ENCODE measurements around the gene SNAPC4.

SNAPC4 gene

DNA sequence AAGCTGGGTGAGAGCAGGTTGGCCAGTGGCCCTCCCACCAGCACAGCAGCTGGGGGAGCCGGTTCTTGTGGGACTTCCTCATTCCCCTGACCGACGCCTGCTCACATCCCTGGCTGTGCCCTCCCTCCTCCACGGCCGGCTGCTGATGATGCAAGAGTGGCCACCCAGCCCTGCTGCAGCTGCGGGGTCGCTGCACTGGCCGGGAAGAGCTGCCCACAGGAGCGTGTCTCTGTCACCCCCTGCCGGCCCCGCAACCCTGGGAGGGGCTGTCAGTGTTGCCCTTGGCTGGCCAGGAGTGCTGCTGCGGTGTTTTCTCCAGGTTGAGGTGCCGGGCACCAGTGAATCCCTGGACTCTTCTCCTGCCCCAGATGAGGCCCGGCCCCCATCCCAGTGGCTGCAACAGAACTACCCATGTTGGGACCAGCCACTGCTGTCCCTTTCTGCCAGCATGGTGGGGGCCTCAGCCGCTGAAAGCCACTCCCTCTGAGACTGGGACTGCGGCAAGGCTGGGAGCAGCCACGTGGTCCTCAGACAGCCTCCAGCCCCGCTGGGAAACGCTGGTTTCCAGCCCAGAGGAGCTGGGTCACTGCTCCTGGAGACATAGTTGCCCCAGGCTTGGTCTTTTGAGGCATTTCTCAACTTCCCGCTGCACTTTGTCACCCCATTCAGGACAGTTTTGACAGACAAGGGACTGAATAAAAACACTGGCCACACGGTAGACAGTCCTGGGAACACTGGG lies 27.2 kb downstream of the SNAPC4 start:
- DNase-seq (ENCODE audit: low read depth in 2 of 2, low spot score in 1 of 2): no peak

DNA sequence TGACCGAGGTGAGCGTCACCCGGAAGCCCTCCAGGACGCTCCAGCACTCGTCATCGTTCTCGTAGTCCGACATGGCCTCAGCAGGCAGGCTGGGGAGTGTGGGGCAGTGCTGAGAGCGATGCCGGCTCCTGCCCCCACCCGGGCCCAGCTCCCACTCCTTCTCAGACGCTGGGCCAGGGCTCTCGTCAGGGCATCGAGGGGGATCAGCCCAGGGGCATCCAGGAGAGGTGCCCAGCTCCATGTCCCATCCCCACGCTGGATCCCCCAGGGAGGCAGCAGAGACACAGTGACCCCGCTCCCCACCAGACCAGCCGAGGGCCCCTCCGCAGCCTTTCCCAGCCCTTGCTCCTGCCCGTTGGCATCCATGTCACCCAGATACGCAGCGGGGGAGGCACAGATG lies 28.0 kb downstream of the SNAPC4 start:
- no peak for DNase-seq (ENCODE audit: low read depth in 2 of 2, low spot score in 1 of 2)

DNA sequence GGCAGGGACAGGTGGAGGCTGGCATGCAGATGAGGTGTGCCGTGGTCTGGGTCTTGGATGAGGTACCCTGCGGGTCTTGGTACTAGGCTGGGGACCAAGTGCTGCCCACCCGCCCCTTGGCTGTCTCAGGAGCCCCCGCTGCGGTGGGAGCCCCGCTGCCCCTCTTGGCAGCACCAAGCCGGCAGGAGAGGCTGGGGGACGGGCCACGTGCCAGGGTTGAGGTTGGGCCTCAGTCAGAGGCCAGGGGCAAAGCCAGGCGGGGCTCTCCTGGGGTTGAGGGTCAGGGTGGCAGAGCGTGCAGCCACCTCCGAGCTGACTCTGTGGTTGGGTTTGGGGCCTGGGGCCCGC lies 28.5 kb downstream of the SNAPC4 start:
- no peak for DNase-seq (ENCODE audit: low read depth in 2 of 2, low spot score in 1 of 2)

DNA sequence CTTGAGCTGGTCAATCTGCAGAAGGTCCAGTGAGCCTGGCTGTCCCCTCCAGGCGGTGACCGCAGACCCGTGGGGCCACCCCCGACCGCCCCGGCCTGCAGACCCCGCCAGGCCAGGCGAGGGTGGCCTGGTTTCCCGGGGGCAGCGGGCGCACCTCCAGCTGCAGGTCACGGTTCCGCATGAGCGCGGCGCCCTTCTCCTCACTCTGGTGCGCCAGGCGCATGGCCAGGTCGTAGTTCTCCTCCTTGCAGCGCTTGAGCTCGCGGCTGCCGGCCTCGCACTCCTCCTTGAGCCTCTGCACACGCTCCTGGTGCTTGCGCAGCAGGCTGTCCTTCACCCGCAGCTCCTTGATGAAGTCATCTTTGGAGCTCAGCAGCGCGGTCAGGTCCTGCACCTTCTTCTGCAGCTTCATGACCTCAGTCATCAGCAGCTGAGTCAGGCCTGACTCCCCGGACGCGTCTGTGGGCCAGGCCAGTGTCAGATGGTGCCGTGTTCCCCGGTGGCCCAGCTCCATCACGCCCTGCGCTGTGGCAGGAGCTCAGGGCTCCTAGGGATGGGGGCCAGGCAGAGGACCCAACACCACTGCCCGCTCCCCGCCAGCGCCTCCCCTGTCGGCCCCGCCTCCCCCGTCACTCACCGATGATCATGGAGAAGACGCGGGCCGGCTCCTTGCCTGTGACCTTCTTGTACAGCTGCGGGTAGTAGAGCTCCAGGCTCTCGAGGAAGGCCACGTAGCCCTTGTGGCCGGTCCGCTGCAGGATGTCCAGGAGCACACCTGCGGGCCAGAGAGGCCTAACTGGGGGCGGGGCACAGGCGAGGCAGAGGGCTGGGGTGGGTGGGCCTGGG lies 29.1 kb downstream of the SNAPC4 start:
- DNase-seq (ENCODE audit: low read depth in 2 of 2, low spot score in 1 of 2): no peak

DNA sequence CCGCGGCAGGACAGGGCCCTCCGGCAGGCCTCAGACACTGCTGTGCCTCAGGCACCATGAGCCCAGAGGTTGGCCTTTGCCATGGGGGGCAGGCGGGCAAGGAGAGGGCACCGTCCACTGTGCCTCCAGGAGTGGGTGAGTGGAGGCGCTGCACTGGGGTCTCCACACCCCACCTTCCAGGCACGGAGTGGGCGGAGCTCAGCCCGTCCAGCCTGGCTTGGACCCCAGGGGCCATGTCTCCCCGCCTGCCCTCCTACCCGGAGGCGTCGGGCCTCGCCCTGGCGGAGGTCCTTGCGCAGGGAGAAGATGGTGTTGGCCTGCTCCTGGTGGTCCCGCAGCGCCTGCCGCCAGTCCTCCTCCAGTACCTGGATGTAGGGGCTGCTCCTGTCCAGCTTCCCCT lies 29.9 kb downstream of the SNAPC4 start:
- no peak for DNase-seq (ENCODE audit: low read depth in 2 of 2, low spot score in 1 of 2)

DNA sequence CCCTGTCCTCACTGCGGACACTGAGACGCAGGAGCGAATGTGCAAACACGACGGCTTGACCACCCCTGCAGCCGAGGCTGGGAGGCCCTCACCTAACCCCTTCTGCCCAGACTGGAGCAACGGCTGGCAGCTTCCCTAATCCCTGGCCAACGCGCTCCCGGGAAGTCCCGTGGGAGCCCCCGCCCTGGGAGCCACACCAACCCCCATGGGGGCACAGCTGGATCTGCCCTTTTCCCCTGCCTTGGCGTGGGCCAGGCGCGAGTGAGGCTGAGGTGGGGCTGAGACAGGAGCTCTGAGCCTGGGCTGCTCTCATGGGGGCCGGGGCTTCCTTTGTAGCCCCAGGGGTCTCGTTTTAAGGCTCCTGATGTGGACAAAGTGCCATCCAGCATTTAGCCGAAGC lies 31.8 kb downstream of the SNAPC4 start:
- DNase-seq (ENCODE audit: low read depth in 2 of 2, low spot score in 1 of 2): no peak

DNA sequence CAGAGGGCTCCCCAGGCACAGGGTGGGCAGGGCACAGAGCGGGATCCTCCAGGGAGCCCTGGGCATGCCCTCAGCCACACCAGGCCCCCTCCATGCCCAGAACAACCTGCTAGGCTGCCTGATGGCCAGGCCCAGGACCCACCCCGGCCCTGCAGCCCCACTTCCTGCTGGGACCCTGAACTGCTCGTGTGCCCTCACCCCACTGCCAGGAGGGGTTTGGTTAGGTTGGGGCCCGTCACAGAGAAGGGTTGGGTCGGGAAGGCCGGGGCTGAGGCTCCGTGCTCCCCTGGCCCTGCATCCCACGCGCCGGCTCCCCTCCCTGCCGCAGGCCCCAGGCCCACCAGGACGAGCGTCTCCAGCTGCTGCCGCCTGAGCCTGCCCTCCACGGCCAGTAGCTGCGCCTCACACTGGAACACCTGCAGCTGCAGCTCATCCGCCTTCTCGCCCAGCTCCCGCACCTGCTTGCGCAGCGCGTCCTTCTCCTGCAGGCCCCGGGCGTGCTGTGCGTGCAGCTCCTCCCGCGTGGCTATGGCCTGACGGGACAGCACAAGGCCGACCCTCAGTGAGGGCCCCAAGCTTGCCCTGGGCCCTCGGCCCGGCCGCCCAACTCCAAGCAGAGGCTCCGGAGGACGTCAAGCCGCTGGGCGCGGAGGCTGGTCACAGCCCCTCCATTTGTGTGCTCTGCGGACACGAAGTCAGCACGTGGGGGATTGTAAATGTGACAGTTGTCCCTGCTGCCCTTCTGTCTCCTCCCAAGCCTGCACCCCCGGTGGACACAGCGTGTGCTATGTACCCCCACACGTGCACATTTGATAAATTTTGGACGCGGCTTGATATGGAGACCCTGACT lies 32.4 kb downstream of the SNAPC4 start:
- no peak for DNase-seq (ENCODE audit: low read depth in 2 of 2, low spot score in 1 of 2)

DNA sequence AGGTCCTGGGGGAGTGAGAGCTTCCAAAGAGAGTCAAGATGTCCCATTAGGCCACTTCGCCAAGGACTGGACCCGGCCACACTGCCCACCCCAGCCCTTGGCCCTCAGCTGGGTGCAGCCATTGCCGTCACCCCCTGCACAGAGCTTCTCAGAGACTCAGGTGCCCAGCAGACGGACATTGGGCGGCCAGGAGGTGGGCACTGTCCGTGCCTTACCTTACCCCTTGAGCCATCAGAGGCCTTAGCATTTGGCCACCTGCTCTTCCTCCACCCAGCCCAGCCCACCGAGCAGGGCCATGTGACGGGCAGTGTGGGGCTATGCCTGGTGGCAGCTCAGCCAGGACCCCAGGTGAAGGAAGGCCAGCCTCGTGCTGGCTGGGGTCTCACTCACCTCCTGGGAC lies 33.1 kb downstream of the SNAPC4 start:
- DNase-seq (ENCODE audit: low read depth in 2 of 2, low spot score in 1 of 2): no peak

DNA sequence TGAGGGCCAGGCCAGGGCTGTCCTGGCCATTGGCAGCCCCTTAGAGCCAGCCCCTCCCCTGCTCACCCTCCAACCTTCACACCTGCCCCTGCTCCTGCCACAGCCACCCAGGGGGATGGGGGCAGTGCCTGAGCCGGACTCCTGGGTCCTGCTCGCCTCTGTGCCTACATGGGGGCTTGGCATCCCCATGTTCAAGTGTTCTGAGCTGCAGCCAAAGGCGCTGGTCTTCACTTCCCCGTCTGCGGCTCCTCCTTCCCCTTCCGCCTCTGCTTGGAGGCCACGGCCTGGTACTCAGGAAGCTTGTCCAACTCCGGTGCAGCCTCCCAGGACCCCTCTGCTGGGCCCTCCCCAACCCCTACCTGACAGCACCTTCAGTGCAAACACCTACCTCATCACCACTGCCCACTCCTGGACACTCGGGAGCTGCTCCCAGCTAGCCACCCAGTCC lies 34.2 kb downstream of the SNAPC4 start:
- no peak for DNase-seq (ENCODE audit: low read depth in 2 of 2, low spot score in 1 of 2)

DNA sequence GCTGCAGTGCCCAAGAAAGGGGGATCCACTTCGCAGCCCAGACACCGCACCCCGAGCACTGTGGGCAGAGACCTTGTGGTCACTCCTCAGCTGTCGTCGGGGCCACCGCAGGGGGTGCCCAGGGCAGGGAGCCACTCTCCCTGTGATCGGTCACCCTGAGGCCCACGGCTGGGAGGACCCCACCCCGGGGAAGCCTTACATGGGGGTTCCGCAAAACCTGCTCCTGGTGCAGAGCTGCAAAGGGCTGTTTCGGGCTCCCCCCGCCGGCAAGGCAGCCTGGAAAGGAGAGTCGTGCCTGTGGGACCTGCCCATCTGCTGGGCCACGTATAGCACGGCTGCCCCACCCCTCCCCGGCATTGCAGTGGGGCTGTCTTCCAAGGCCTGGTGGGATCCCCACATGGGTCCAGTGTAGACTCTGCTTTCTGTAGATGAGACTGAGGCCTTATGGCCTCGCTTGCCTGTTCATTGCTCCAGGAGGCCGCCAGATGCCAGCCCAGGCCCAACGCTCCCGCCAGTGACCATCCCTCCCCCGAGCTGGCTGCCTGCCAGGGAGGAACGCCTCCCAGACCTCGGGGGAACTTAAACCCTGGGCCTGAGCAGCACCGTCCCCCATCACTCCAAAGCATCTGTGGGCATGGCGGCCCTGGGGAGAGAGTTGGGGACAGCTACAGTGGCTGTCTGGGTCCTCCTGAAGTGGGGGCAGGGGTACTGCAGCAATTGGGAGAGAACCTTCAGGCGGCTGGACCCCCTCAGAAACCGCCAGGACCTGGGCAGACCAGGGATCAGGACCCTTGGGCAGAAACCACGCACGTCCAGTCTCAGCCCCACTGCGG lies 34.8 kb downstream of the SNAPC4 start:
- no peak for DNase-seq (ENCODE audit: low read depth in 2 of 2, low spot score in 1 of 2)

DNA sequence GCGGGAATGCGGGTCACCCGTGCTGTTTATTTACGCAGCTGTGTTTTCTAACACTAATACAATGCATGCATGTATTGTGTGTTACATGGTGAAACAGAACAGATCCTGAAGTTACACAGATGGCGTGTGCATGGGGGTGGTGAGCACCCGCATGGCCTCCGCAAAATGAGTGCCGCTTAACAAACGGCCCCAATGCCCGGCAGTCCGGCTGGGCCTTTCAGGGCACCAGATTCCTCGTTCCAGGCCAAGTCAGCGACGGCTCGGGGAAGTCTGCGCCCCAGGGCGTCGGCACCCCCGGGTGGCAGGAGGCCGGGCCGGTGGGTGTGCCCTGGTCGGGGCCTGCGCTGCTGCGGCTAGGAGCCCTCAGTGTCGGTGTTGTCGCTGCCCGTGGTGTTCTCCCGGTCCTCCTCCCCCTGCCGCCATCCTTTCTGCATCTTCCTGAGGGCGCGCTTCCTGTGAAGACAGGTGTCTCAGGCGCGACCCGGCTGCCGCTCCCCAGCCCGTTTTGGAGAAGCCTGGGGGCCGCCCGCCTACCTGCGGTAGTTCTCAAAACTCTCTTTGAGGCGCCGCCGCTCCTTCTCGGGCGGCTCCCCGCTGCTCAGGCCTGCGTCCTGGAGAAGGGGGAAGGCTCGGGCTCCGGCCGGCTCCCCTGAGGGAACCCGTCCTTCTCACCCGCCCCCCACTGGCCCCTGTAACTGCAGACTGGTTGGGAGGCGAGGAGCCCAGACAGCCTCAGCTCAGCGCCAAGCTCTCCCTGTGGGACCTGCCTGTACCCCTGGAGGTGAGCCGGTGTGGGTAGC lies 35.8 kb downstream of the SNAPC4 start:
- no peak for DNase-seq (ENCODE audit: low read depth in 2 of 2, low spot score in 1 of 2)

DNA sequence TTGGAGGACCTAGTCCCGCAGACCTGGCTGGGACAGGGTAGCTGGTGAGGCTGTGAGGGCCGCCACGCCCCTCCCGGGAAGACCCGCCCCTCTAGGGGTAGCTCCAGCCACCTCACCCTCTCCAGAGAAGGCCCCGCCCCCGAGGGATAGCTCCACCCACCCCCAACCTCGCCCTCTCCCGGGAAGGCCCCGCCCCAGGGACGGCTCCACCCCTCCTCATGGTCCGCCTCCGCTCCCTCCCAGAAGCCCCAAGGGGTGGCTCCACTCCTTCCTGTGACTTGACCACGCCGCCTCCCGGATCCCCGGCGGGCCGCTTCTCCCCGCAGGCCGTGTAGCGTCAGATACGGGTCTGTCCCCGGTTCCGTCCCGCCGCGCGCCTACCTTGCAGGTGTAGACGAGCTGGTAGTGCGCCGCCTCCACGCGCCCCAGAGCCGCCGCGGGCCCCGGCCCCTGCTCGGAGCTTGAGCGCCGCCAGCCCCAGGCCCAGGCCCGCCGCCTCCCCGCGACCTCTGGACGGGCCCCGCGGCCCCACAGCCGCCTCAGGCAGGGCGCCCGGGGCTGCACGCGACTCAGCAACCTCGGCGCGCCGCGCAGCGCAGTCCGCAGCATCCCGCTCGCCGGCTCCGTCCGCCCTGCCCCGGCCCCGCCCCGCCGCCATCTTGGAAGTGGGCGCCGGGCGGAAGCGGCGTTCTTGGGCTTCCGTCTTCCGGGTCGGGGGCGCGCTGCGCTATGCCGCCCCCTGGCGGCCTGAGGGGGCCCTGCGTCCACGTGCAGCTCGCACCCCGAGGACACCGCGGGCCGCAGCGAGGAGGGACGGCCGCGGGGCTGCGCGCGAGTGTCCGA lies 36.6 kb downstream of the SNAPC4 start, which contains the start of gene DNLZ:
Gene DNLZ (minus strand): TSS at position 639 of the 843 bp plus-strand sequence. CDS start 30 bp downstream, at position 609.
- DNase-seq (ENCODE audit: low read depth in 2 of 2, low spot score in 1 of 2): peak; percentile 87 to 88

DNA sequence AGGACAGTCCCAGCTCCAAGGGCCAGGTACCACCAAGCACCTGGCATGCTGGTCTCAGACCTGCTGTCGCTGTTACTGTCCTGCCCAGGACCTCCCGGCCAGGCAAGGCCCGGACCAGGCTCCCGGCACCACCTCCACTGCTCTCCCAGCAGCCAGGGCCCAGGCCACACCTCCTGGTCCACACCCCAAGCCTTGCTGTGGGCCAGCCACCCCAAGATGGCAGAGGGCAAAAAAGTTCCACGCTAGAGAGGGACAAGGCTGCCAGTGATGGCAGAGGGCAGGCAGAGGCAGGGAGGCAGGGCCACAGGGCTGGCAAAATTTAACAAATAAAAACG lies 37.6 kb downstream of the SNAPC4 start:
- DNase-seq (ENCODE audit: low read depth in 2 of 2, low spot score in 1 of 2): no peak

DNA sequence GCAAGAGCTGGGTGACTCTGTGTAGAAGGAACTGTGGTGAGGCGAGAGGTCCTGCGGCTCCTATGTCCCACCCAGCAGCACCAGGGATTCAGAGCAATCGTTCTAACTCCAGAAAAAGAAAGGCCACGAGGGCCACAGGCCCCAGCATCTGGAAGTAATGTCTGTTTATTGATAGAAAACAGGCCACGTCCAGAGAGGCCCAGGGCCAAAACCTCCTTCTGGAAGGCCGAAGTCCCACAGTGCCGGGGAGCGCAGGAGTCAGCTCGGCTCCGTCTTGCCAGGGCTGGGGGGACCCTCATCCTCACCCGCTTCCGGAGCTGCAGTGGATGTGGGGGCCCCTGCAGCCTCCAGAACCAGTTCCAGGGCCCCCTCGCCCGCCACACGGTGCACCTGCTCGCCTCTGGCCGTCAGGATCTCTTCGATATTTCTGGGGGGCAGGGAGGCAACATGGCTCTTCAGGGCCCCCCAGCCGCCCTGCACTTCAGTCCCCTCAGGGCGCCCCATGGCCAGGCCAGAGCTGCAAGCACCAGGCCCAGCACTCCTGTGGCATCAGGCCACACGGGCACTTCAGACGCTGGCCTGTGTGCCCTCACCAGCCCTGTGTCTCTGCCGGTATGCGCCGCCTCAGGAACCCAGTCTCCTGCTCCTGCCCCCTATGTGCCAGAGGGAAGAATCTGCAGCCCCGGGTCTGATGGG lies 38.1 kb downstream of the SNAPC4 start:
- no peak for DNase-seq (ENCODE audit: low read depth in 2 of 2, low spot score in 1 of 2)

DNA sequence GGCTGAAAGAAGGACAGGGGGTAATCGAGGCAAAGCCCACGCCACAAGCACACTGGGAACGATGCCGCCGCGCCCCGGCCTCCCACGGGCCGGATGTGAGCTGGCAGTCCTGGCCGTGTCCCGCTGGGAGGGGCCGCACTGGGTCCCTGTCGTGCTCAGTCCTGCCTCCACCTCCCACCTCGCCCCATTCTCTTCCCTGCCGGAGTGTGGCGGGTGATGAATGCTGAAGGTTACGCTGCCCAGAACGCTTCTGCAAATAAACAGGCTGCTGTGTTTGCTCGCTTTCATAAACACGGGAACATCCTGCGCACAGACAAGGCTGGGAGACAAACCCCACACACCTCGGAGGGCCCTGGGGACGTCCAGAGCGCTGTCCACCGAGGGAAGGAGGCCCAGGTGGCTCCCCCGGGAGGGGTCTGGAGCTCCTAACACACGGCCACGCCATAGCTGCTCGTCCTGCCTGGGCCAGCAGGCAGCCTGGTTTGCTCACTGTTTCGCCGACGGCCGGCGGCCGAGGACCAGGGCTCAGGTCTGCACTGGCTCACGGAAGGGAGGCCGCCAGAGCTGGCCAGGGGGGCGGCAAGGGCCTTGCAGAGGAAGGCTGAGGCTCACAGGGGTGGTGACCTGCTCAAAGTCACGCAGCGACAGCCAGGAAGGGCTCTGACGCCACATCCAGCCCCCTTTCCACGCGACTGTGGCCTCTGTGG lies 38.8 kb downstream of the SNAPC4 start:
- no peak for DNase-seq (ENCODE audit: low read depth in 2 of 2, low spot score in 1 of 2)

DNA sequence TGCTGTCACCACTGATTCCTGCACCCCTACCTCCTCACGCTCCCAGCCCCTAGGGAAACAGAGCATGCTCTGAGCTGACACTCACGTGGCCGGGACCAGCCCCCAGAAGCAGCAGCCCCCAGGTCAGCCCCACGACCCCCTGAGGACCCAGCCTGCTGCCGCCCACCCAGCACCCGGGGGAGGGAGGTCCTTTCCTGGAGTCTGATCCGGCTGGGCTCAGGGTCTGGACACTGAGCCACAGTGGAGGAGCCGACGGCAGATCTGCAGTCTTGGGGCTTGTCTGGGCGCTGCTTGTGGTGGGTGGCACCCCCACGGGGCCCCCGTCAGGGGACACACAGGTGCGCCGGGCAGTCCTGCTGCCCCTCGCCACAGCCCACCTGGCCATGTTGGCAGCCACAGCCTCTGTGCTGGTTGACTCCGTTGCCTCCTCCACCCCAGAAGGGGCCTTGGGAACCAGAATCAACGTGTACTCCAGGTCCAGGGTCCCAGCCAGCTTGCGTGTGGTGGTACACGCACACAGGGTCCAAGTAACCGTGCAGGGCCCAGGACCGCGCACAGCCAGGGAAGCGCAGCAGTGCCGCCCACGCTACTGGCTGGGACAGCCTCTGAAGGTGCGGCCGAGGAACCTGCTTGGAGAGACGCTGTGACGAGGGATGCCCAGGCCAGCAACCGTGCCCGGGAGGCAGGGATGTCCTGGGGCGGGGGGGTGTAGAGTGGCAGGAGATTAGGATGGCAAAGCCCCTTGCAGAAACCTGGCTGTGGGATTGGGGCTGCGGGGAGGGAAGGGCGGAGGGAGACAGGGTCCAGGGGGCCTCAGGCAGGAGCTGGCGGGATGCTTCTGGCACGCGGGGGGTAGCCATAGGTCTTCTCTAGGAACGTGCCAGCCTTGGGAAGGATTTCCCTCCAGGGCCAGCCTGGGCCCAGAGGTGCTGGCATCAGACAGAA lies 39.9 kb downstream of the SNAPC4 start:
- DNase-seq (ENCODE audit: low read depth in 2 of 2, low spot score in 1 of 2): no peak

DNA sequence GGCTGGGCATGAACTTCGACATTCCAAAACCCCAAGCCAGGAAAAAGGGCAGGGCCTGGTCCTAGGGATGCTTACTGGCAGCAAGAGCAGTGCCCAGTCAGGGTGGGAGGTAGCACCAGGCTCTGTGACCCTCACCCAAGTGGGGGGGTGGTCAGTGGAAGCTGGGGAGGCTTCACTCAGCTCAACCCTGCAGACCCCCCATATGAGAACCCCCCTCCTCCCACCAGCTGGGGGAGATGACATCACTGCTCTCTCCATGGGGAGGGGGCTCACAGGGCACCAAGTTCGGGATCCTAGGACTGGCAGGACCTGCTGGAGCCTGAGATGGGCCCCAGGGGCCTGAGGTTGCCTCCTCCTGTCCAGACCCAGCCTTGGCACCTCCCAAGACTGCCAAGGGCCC lies 41.1 kb downstream of the SNAPC4 start:
- DNase-seq (ENCODE audit: low read depth in 2 of 2, low spot score in 1 of 2): no peak
